GM21619 (cell line): ENCODE results near the gene TOB1.
"Not testable (repeated sequence)": the region's sequence is repeated elsewhere in the genome, so short reads cannot be mapped to it uniquely, and the experiment has no call there.

Experiments
- ATAC-seq: cut with Tn5 transposase; IDR thresholded peaks from one replicate; pipeline ENCODE4 v1.9.1; 2021; ENCODE audit not compliant: unreplicated experiment

Gene TOB1

DNA sequence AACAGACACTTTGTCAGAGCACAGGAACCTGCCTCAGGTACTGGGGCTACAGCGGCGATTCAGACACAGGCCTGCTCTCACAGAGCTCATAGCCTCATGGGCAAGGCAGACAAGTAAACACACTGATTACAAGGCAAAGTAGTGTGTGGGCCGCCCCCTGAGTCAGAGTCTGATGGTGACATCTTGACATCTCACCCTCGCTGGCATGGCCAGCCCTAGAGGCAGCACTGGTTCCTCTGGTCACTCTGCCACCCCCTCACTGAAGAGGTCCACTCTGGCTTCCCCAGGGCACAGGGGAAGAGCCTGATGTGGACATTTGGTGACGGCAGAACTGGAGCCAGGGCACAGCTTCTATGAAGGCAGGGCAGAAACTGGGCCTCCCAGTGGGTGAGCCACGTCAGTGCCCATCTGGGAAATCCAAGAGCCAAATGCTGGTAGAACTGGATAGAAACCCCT lies 32.9 kb upstream of the TOB1 start:
- no peak for ATAC-seq

DNA sequence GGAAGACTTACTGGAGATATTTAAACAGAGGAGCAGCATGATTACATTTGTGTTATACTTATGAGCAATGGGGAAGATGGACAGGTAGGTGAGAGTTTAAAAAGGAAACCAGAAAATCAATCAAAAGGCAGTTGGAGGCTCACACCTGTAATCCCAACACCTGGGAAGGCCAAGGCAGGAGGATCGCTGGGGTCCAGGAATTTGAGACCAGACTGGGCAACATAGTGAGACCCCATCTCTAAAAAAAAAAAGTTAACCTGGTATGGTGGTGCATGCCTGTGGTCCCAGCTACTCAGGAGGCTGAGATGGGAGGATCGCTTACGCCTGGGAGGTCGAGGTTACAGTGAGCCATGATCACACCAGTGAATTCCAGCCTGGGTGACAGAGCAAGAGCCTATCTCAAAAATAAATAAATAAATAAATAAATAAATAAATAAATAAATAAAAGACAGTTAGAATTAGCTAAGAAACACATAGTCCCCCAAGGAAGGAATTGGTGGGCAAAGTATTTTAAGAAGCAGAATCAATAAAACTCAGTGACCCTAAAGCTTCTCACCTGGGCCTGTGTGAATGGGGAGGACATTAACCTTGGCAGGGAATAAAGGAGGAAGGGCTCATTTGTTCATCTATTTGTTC lies 32.3 kb upstream of the TOB1 start:
- ATAC-seq, result no peak

DNA sequence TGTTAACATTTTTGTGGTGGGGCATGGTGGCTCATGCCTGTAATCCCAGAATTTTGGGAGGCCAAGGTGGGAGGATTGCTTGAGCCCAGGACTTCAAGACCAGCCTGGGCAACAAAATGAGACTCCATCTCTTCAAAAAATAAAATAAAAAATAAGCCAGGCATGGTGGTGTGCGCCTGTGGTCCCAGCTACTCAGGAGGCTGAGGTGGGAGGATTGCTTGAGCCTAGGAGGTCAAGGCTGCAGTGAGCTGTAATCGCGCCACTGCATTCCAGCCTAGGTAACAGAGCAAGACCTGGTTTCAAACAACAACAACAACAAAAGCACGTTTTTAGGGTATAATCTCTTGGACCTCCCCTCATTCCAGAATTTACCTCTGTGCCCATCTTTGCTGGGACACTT lies 28.4 kb upstream of the TOB1 start:
- ATAC-seq, result not testable (repeated sequence)

DNA sequence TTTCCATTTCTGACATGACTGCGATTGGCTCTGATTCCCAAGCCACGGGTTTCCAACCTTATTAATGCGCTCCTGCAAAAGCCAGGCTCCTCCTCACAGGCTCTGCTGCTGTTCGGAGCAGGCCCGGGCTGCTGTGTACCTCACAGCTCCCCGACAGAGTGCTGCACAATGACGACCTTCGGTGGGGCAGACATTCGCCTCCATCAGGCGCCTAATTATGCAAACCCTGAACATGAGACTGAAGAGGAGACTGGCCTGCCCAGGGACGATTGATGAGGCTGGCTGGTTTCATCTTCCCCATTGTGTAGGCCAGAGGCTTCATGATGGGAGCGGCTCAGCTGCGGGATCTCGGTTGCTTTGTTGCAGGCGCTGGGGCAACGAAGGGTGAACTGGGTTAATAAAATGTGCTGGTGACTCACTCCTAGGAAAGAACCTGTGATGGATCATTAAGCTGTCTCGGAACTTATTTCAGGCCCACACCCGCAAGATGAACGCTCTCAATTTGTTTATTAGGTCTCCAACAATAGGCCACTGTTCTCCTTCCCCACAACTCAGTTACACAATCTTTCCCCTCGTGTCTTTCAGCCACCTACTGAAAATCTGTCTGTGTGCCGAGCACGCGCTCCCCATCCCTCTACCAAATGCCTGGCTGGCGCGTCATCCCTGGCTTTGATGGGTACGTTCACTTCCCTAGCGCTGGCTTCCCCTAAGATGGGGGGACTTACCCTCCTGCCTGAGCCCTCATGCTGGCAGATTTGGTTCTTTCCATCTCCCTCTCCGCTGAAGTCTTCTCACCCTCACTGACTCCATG lies 27.2 kb upstream of the TOB1 start:
- ATAC-seq, result no peak

DNA sequence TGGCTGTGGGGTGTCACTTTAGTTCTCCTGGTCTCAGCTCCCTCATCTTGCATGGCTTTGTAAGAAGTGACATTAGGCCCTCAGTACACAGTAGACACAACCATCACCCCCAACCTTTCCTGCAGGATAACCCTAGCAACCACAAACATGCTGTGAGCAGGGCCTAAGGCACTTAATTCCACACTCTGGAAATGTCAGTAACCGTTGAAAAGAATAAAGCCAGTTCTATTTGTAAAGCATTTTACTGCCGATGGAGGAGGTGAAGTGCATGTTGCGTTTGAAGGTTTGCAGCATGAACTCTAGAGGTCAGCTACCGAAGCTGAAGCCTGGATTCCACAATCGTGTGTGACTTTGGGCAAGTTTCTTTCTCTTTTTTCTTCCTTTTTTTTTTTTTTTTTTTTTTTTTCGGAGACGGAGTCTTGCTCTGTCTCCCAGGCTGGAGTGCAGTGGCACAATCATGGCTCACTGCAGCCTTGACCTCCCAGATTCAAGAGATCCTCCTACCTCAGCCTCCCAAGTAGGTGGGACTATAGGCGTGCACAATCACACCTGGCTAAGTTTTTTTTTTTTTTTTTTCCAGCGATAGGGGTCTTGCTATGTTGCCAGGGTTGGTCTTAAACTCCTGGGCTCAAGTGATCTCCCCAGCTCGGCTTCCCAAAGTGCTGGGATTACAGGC lies 26.1 kb upstream of the TOB1 start:
- ATAC-seq, result no peak

DNA sequence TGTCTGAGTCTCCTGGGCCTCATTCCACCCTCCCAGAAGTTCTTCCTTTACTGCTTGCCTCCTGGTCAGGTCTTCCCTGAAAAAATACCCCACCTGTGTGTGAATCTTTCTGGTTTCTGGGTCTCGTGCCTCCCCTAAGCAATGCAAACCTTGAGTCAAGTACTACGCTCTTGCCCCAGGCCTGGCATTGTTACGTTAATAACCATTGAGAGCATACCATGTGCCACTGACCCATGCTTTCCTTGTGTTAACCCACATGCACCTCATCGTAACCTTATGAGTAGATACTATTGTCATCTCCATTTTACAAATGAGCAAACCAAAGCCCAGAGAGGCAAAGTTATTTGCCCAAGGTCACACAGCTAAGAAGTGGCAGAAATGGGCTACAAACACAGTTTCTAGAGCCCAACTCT lies 25.4 kb upstream of the TOB1 start:
- ATAC-seq, result no peak

DNA sequence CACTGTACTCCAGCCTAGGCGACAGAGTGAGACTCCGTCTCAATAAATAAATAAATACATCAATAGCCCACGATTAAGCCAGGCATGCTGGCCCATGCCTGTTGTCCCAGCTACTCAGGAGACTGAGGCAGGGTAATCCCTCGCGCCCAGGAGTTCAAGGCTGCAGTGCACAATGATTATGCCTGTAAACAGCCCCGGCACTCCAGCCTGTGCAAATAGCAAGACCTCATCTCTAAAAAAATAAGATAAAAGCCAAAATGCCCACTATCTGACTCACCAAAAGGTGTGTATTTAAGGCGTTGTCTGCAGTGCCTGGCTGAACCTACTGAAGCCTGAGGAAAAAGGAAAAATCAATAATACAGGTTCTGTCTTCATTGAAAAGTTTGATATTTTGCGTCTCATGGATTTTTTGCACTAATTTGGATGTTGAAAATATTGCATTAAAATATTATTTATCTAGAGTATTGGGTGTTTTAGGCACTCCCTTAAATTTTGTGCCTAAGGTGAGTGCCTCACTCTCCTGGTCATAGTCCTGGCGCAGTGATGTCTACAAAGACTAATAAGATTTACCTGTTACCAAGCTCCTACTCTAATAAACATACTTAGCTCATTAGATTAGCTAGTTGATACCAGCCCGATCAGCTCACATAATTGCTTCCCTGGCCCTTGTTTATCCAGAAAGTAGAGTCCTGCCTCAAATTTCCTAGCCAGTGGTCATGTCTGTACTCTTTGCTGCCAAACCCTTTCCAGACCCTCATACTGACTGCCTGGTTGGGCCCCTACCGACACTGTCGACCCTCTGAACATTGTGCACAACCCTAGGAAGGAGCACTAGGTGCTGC lies 24.7 kb upstream of the TOB1 start:
- no peak for ATAC-seq

DNA sequence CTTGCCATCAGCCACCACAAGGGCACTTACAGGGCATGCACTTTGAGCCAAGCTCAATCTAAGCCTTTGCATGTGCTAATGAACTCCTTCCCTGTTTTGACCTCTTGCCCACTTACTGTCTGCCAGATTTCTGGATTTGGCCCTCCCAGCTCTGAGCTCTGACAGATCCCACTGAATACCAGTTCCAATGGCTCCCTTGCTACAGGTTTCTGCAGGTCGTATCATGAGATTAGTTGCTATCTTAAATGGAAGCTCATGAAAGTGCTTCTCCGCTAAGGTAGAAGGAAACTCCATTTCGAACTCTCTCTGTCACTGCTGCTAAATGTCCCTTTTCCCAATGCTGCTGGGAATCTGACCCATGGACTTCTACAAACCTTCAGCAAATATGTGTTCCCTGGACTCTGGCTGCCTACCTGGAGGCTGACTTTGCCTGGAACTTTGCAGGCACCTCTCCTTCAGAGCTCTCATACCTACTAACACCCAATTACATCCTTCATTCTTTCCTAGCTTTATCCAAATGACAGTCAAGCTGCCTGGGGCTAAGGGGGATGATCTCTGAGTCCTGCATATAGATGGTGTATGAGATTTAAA lies 23.5 kb upstream of the TOB1 start:
- ATAC-seq, result no peak

DNA sequence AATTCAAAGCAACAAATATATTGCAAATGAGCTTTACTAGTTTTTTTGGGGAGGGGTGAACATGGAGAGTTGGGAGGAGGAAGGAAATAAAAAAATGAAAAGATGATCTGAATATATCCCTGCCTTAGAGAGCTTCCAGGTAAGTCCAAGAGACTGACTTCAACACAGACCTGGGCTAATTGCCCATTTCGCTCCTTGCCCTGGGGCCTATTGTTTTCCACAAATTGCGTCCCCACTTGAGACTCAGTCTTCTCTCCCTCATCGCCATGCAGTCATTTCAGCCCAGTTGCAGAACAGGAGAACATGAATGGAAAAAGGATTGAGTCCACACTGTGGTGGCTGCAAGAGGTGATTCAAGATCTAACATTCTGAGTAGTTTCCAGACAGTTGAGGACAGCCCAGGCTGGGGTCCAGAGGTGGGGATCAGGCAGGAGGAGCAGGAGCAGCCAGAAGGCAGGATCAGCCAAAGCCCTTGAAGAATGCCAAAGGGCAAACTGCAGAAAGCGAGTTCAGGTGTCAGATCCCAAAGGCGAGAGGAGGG lies 21.6 kb upstream of the TOB1 start:
- ATAC-seq, result no peak

DNA sequence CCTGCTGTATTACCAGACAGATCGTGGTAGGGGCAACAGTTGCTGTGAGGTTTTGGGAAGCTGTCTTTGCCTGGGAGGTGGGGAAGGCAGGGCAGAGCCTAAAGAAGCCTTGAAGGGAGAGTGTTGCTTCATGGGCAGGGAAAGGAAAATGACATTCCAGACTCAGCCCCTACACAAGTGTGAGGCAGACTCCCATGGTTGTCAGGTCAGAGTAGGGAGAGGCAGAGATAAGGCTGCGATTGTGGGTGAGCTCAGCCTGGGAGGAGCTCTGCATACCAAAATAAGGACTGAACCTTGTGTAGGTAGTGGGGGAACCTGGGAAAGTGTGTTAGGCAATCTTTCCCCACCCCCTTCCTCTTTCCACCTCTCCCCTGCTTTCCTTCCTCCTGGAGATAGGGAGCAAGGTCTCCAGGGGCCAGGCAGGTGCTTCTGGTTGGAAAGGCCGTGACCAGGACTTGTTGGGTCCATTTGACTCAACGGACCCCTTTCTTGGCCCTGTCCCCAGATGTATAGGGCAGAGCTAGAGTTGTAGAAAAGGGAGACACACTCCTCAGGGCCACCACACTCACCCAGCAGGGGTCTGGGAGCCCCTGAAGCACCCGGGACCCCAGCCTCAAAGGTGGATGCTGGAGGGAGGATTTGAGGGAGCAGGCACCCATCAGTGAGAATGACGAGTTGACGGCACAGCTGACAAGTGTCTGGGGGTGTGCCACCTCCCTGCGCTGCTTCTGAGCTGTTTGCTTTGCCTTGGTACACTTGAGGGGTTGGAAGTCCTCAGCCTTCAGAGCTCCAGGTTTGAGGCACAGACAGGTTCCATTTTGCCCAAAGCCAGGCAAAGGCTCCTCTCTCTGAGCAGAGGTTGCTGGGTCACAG lies 18.5 kb upstream of the TOB1 start:
- no peak for ATAC-seq

DNA sequence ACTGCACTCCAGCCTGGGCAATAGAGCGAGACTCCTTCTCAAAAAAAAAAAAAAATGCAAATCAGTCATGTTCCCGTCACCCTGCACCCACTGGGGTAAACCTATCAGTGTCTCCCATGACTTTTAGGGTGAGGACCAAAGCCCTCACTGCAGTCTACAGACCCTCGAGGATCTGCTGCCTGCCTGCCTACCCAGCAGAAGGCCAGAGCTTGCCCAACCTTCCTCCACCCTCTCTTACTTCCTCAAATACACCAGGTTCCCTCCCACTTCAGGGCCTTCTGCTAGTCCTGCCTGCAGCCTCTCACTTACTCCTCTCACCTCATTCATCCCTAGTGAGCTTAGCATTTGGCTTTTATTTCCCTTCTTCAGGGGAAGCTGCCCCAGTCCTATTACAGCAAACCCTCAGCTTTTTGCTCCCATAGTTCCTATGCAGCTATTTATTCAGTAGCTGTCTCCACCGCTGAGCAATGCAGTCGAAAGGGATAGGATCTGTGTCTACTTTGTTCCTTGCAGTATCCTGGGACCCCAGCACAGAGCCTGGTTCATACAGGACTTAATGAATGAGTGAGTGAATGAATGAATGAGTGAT lies 17.8 kb upstream of the TOB1 start:
- no peak for ATAC-seq

DNA sequence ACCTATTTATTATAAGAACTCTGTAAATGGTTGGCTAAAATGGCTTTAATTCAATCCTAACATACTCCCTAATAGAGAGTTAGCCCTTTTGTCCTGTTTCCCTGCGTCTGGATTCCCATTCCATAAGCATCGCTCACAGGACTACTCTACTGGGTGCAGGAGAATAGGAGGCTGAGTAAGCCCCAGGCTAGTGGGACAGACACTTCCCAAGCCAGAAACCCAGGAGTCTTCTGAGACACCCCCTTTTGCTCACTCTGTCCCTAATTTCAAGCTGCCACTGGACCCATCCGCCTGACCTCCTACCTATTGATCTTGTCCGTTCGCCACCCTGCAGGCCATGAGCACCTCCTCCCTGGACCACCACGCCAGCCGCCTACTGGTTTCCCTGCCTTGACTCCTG lies 16.7 kb upstream of the TOB1 start:
- no peak for ATAC-seq

DNA sequence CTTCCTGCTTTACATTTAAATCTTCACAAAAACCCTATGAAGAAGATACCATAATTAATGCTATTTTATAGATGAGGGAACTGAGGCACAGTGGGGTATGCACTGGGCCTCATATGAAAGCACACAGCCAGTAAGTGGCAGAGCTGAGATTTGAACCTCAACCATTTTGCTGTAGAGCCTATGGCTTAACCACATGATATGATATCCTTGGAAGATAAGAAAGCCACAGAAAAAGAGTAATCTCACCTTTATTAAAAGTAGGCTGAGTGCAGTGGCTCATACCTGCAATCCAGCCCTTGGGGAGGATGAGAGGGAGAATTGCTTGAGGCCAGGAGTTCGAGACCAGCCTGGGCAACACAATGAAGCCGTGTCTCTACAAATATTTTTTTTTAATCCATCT lies 15.0 kb upstream of the TOB1 start:
- ATAC-seq, result no peak

DNA sequence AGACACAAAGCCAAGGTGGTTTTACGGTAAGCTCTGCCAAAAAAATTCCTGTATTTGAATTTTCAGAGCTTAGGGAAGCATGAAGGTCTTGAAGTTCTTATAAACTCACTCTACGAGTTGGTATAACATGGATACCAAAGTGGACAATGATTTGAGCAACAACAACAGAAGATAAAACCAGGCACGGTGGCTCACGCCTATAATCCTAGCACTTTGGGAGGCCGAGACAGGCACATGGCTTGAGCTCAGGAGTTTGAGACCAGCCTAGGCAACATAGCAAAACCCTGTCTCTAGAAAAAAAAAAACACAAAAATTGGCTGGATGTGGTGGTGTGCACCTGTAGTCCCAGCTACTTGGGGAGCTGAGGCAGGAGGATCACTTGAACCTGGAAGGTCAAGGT lies 12.9 kb upstream of the TOB1 start:
- ATAC-seq, result no peak

DNA sequence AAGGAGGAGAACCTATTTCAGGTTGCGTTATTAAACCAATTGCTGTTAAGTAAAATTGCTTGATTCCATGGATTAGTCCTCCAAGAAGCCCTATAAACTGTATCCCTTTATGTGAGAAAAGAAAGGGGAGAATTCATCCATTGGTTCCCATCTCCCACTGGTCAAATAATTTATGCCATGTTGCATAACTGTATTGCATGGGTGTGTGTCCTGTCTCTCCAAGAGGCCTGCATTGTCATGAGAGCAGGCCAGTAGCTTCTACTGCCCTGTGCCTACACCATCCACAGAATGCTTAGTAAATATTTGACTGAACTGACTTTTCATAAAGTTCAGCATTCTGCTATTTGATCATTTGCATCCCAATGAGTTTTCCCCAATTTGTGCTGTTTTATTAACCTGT lies 11.7 kb upstream of the TOB1 start:
- ATAC-seq, result no peak

DNA sequence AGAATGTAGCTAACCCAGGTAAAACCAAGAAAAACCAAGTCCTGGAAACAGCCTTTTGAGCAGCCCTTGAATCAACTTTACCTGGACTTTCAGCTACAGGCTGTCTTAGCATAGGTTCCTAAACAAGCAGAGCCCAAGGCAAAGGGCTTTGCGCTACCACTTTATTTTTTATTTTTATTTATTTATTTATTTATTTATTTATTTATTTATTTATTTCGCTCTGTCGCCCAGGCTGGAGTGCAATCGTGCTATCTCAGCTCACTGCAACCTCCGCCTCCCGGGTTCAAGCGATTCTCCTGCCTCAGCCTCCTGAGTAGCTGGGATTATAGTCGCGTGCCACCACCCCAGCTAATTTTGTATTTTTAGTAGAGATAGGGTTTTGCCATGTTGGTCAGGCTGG lies 10.9 kb upstream of the TOB1 start:
- ATAC-seq, result not testable (repeated sequence)

DNA sequence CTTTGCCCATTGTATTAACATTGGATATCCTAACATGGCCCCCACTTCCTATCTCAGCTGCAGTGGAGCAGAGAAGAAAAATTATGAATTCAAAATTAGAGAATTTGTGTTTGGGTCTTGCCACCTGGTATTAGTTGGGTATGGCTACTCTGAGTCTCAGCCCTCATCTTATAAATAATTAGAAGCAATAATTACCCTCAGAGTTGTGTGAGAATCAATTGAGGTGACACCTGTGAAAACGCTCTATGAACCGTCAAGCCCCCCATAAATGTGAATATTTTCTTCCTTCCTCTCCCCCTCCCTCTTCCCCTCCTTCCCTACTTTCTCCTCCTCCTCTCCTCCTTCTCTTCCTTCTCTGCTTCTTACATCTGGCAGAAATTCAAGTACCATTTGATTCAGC lies 8.9 kb upstream of the TOB1 start:
- no peak for ATAC-seq

DNA sequence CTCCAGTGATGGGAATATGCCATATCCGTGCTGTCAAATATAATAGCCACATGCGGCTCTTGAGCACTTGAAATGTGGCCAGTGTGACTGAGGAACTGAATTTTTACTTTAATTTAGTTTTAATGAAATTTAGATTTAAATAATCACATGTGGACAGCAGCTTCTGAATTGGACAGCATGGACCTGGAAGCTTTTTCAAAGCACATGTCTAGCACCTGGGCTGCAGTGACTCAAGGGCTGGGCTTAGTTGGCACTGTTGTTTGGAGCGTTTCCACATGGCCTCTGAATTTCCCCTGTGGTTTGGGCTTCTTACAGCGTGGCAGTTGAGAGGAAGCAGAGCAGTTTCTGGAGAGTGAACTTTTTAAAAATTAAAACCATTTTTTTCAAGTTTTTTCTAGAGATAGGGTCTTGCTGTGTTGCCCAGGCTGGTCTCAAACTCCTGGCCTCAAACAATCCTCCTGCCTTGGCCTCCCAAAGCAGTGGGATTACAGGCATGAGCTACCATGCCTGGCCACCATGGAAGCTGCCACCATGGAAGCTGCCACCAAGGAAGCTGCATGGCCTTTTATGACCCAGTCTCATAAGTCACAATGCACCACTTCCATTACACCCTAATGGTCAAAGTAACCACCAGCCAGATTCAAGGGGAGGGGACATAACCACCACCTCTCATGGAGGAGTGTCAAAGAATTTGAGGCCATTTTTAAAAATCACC lies 6.7 kb upstream of the TOB1 start:
- ATAC-seq, result no peak

DNA sequence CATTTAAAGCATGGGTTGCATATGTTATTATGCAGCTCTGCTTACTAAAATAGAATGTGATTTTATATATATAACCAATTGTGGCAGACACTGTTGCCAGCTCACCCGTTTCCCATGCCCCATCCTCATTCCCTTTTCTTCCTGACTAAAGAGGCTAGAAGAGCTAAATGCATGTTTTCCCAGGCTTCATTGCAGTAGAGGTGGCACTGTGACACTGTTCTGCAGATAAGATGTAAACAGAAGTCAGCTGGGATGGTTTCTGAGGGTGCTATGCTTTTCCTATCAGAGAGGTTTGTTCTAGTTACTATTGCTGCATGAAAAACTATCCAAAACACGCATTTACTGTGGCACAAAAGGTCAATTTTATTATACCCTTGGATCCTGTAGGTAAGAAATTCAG lies 5.7 kb upstream of the TOB1 start:
- ATAC-seq, result no peak
